Measurements from ENCODE around the gene FDXR.

The FDXR gene

GRCh38 chr17:74815550-74816370 is 57.0 kb downstream of the FDXR start:
- DNase-seq: no peak

DNA sequence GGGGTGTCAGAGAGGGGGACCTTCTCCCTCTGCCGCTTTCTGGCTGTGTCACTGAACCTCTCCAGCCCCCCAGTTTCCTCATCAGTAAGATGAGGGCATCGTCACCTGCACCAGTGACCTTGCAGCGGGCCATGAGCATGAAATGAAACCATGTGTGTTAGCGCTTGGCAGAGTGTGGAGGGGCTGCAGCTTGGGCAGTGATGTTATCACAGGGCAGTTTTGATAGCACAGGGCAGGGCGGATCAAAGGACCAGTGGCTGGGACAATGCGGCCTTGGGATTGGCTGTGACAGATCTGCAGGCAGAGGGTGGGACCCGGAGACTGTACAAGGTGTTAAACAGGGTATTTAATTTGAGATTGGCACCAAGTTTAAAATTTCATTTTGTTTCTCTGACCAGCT is 57.7 kb downstream of the FDXR start:
- DNase-seq: no peak

DNA sequence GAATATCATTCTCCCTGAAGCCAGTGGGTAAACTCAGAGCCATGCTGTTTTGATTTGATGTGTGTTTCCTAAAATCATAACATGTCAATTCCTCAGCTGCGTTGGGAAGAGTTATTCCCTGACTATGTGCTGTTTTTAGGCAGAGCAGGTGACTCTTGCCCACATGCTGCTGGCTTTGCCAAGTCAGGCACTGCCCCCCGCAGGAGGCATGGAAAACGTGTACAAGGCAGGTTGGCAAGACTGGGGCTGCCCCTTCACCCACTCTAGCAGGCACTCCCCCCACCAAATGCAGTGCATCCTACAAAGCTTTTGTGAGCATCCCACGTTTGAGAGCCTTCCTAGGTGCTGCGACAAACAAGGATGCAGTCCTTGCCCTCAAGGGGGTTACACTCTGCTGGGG is 58.3 kb downstream of the FDXR start:
- no peak for DNase-seq
